ENCODE measurements around the gene TMEM41B. TPM values are rescaled to one million over a fixed set of nuclear protein-coding genes. Genes with fewer than 3 reads are reported as not detected.

Gene TMEM41B
- total and polyA plus RNA-seq, 2 of the 8 experiments (the other 6 are each of a cell fraction or from before 2014, with no cell fraction given), result 24.3 to 50.1 TPM

DNA sequence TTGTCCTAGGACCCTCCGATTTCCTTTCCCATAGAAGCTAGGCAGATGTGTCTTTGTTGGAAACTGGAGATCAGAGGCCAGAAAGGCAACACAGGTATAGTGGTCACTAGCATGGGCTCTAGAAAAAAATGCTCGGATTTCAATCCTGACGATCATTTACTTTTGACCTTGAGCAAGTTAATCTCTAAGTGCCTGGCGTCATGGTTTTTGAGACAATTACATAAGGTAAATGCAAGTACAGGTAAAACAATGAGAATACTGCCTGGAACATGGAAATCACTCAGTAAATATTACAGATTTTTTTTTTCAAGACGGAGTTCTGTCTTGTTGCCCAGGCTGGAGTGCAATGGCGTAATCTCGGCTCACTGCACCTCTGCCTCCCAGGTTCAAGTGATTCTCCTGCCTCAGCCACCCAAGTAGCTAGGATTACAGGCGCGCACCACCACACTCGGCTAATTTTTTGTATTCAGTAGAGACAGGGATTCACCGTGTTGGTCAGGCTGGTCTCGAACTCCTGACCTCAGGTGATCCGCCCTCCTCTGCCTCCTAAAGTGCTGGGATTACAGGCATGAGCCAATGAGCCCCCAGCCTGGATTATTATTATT is 48.2 kb downstream of the TMEM41B start (continued):
- TF ChIP-seq CBX5 (IDR thresholded peaks at IDR 0.05; ENCODE audit: low read depth, low read length), result no peak
- no peak for TF ChIP-seq MAFK (IDR thresholded peaks at IDR 0.05; ENCODE audit: low read depth, low read length)
- TF ChIP-seq CHD7 (IDR thresholded peaks at IDR 0.05; ENCODE audit: insufficient replicate concordance, low read length), result no peak
- TF ChIP-seq, protein P1, sequence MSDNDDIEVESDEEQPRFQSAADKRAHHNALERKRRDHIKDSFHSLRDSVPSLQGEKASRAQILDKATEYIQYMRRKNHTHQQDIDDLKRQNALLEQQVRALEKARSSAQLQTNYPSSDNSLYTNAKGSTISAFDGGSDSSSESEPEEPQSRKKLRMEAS (IDR thresholded peaks at IDR 0.05), result no peak
- TF ChIP-seq, protein P2, sequence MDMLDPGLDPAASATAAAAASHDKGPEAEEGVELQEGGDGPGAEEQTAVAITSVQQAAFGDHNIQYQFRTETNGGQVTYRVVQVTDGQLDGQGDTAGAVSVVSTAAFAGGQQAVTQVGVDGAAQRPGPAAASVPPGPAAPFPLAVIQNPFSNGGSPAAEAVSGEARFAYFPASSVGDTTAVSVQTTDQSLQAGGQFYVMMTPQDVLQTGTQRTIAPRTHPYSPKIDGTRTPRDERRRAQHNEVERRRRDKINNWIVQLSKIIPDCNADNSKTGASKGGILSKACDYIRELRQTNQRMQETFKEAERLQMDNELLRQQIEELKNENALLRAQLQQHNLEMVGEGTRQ (IDR thresholded peaks at IDR 0.05; ENCODE audit: low read length), result no peak
- no peak for TF ChIP-seq SIN3A (conservative IDR thresholded peaks at IDR 0.05 in 1 of 2, IDR thresholded peaks at IDR 0.05 in 1 of 2; ENCODE audit: low read depth in 1 of 2, low read length in 2 of 2)
- TF ChIP-seq SP4 (IDR thresholded peaks at IDR 0.05; ENCODE audit: low read length), result no peak
- TF ChIP-seq CEBPB (IDR thresholded peaks at IDR 0.05; ENCODE audit: low read depth, low read length), result no peak

All from H1 (cell line).